ENCODE results near the gene ELP2. TPM values are rescaled to one million over a fixed set of nuclear protein-coding genes. Genes with fewer than 3 reads are reported as not detected.

The ELP2 gene
- polyA plus RNA-seq, 1 donor = 75.9 TPM

GRCh38 chr18:36120297-36120696 is 9.4 kb upstream of the ELP2 start:
- DNase-seq (ENCODE audit: low read depth) = no peak

GRCh38 chr18:36124841-36125240 is 4.9 kb upstream of the ELP2 start:
- no peak for DNase-seq (ENCODE audit: low read depth)

DNA sequence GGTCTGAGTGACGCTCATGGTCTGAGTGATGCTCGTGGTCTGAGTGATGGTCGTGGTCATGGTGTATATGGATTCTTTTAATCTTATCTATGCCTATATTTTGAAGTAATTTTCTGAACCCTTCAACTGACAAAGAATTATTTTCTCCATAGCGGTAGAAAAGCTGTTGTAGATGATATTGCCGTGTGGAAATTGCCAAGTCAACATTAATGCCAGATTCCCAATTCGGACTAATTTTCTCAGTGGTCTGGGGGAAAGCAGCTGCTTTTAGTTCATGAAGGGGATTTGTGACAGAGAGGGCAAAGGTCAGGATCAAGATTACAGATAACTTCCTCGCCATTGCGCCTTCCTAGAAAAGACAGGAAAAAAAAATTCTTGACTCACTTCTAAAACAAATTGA is 3.0 kb upstream of the ELP2 start:
- no peak for DNase-seq (ENCODE audit: low read depth)

- DNase-seq (ENCODE audit: low read depth) = no peak
Measured at GRCh38 chr18:36127836-36128529, 1.7 kb upstream of the ELP2 start.

GRCh38 chr18:36128530-36128870 is 1.2 kb upstream of the ELP2 start:
- DNase-seq (ENCODE audit: low read depth) = no peak

DNA sequence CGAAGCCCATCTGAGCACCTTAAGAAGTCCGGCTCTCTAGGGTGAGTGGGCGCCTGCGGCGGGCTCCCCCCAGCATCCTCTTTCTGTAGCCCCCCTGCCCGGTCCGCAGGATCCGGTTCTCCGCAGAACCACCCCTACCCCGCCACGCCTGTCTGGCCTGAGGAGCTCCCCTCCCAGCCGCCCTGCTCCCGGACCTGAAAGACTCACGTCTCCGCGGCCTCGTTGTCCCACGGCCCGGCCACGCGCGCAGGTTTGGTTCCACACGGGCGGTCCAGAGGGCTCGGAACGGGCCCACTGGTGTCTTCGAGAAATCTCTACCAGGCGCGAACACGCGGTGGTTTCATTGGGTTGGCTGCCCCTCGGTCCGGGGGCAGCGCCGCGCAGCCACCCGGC is 796 bp upstream of the ELP2 start:
- DNase-seq (ENCODE audit: low read depth) = no peak

GRCh38 chr18:36130039-36130831 is 536 bp downstream of the ELP2 start:
- DNase-seq (ENCODE audit: low read depth) = no peak

GRCh38 chr18:36130883-36131653 is 1.4 kb downstream of the ELP2 start:
- DNase-seq (ENCODE audit: low read depth) = no peak

DNA sequence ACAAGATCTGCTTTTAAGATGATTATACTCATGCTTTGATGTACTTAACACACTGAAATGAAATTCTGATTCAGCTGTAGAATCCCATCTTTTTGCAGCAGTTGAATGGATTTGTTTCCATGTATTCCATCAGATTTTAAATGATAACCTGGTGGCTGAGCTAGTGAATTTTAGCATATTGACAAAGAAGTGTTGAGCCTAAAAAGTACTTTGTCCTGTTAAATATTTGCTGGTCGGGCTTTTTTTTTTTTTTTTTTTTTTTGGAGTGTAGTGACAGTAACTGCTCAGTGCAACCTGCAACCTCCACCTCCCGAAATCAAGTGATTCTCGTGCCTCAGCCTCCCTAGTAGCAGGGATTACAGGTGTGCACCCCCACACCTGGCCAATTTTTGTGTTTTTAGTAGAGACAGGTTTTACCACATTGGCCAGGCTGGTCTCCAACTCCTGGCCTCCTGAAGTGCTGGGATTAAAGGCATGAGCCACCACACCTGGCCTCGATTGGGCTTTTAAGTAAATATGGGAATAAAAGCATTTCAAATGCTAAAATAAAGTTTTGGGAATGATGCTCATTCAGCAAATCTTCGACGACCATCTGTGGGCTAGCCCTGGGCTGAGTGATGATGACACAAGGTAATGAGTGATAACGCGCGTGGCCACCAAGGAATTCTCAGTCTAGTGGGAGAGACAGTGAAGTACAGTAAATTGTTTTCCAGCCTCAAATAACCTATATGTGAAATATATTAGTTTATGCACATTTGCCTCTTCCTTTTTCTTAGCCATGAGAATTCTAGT is 2.2 kb downstream of the ELP2 start:
- DNase-seq (ENCODE audit: low read depth) = no peak

- no peak for DNase-seq (ENCODE audit: low read depth)
Measured at GRCh38 chr18:36132756-36133155, 3.1 kb downstream of the ELP2 start.

GRCh38 chr18:36135264-36135663 is 5.6 kb downstream of the ELP2 start:
- no peak for DNase-seq (ENCODE audit: low read depth)

DNA sequence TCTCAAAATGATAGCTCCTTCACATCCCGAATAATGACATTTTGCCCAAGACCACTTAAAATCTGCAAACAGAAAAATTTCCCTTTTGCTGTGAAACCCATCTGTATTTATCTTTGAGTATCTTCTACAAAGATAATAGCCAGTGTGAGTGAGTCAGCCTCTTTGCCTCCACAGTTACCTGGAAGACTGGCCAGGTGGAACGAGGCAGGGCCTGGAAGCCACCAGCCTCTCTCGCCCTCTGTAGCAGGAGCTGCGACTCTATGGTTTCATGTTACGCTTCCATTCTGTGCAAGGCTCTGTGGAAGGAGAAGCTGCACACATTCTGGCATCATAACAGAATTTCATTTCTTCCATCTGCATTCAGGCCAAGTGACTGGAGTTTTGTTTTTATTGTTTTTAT is 9.5 kb downstream of the ELP2 start:
- no peak for DNase-seq (ENCODE audit: low read depth)

DNA sequence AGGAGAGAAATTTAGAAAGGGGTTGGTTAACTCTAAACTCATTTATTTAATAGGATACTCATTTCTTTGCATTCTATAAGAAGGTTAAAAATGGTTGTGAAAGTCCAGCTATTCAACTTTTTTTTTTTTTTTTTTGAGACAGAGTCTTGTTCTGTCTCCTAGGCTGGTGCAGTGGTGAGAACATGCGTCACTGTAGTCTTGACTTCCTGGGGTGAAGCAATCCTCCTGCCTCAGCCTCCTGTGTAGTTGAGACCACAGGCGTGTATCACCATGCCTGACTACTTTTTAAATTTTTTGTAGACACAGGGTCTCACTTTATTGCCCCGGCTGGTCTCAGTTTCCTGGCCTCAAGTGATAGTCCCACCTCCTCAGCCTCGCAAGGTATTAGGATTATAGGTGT is 11.9 kb downstream of the ELP2 start:
- no peak for DNase-seq (ENCODE audit: low read depth)

DNA sequence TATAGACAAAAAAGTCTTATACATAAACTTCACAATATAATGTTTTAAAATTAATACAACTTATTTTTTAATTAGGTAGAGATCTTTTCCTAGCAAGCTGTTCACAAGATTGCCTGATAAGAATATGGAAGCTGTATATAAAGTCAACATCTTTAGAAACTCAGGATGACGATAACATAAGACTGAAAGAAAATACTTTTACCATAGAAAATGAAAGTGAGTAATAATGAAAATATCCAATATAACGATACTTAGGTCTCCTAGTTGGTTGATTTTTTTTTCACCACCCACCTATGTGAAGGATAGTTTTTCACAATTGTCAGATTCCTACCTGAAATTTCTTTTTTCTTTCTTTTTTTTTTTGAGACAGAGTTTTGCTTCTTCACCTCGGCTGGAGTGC is 13.1 kb downstream of the ELP2 start:
- DNase-seq (ENCODE audit: low read depth) = no peak

GRCh38 chr18:36143391-36143790 is 13.7 kb downstream of the ELP2 start:
- DNase-seq (ENCODE audit: low read depth) = no peak

DNA sequence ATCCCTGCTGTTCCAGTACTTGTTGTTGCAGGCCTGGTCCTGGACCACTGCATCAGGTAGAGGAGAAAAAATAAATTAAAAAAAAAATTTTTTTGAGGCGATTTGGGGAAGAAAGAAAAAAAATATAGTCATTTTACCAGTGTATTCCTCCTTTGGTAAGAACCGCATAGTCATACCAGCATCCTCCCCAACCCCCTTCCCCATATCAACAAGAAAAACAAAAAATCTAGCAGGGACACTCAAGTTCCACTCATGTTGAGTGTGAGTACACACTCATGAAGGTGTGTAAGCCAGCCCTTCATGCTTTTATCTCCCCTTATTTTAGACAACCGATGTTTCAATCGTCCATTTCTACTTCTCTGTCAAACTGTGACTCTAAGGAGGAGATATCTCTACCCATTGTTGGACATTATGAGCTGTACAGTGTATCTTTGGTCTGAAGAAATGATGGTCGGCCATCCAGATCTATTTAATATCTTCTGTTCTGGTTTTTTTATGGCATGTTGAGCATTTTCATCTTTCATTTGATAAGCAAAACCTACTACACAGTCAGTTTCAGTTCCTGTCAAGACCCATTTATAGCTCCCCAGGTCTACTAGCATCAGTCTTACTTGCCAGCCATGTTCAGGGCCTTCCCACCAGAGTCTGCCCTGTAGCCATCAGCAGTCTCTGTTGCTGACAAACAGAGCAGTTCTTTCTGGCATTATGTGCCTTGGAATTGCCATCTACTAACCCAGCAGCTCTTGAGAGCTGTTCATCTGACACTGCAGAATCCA is 20.0 kb downstream of the ELP2 start:
- DNase-seq (ENCODE audit: low read depth) = no peak

DNA sequence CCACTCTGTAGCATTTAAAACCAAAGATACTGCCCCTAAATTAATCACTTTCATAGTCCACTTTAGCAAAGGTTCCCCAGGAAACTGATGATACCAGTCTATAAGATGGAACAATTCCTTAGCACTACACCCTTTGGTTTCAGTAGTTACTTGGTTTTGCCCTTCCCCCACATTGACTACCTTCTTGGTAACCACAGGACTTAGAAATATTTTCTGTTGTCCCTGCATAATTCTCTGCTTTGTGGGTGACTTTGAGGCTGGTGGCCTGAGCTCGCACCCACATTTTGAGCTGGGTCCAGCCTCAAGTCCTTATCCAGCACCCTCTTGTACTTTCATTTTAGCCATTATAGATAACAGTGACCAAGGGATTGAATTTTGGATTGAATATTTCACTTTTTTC is 23.1 kb downstream of the ELP2 start:
- DNase-seq (ENCODE audit: low read depth) = no peak

DNA sequence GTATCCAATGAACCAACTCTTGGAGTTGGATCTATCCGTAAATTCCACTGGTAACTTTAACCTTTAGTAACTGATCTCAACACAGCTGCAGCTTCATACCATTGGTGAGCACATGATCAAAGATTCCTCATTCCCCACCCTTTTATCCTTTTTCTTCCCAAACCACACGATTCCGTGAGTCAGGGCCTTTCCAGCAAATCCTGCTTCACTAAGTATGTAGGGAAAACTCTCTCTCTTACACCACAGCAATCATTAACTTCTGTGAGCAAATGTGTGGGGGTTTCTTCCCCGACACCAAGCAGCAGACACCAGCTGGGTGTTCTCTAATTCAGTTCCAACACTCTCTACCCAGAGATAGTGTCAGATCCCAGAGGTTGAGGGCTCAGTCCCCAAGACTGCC is 23.5 kb downstream of the ELP2 start:
- no peak for DNase-seq (ENCODE audit: low read depth)

DNA sequence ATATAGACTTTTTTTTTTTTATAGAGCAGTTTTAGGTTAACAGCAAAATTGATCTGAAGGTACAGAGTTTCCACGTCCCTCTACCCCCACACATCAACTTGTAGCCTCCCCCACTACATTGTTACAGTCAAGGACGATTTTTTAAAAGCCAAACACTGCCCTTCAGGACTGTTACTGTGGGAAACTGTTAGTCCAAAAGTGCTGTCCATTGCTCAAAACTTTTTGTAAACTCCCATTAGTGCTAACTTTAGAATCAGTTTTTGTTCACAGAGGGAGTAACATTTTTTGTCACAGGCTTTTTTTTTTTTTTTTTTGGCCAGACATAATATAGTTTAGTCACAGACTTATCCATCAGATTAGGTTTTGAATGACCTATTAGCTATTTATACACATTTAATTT is 24.1 kb downstream of the ELP2 start:
- DNase-seq (ENCODE audit: low read depth) = no peak

DNA sequence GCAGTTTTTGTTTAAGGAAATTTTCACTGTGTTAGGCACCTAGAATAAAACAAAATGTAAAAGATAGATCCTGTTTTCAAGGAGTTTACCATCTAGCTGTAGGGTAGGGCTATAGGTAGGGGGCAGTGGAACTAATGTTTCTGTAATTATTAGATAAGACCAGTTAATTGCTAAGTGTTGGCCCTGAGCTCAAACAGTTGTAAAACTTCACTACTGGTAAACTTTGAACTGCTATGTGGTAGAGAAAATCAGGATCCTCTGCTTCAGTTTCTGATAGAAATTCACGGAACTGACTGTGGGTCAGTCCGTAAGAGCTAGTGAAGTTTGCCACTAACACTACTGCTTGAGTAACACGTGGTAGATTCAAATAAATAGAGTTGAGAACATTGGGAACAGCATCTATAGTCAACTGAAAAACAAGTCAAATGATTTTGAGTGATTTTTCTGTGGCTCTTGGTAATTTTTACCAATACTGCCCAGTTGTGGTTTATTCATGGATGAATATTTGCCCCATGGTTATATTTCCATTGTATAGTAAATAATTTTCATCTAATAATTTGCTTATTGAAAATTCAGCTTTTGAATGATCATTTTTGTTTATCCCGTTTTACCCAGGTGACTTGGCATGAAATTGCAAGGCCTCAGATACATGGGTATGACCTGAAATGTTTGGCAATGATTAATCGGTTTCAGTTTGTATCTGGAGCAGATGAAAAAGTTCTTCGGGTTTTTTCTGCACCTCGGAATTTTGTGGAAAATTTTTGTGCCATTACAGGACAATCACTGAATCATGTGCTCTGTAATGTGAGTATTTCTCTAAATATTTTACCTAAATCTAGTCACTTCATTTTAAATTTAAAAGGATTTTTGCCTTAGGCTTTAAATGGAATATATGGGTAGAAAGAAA is 26.4 kb downstream of the ELP2 start:
- no peak for DNase-seq (ENCODE audit: low read depth)
